T-helper 2 cell treated with Interferon-gamma antibody and Interleukin-4, amounts not matched to agents 100 ng/mL and 5 ng/mL, for 36 hours (primary cell): ENCODE results near the gene MDM2. TPM values are rescaled to one million over a fixed set of nuclear protein-coding genes. Genes with fewer than 3 reads are reported as not detected.
"Not testable (repeated sequence)": the region's sequence is repeated elsewhere in the genome, so short reads cannot be mapped to it uniquely, and the experiment has no call there.

ENCODE experiments used
- intact Hi-C: fragments of 100-400 bp; cut with micrococcal nuclease; formaldehyde crosslinking; loops from one replicate; pipeline ENCODE4 v1.15.1; 2023
- total RNA-seq: library from RNA; stranded (reverse); gene quantifications from 2 replicates; pipeline ENCODE4 v1.2.3, GENCODE V29; 2022

Gene MDM2
- total RNA-seq, 1 donor from 2014 or later = 213 TPM

DNA sequence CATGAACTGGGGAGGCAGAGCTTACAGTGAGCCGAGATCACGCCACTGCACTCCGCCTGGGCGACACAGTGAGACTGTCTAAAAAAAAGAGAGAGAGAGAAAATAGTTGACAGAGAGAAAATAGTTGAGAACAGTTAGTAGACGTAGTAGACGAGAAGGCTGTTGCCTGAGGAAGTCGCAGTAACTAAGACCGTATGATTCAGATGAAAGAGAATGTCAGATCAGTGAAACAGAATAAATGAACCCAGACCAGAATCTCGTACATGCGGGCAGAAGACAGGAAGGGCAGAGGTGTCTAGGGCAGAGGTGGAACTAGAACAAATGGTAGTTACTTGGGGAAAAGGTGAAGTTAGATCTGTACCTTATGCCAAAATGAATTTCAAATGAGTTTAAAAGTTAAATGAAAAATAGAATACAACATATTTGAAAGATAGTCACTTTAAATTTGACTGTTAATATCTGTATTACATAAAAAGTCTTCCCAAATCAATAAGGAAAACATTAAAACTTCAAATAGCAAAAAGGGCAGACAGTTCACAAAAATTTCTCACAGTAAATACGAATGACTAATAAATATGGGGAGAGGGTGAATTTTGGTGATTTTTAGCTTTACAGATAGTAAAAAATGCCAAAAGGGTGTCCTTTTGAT is 17.7 kb downstream of the MDM2 start:
- intact Hi-C loops = no loop called here

DNA sequence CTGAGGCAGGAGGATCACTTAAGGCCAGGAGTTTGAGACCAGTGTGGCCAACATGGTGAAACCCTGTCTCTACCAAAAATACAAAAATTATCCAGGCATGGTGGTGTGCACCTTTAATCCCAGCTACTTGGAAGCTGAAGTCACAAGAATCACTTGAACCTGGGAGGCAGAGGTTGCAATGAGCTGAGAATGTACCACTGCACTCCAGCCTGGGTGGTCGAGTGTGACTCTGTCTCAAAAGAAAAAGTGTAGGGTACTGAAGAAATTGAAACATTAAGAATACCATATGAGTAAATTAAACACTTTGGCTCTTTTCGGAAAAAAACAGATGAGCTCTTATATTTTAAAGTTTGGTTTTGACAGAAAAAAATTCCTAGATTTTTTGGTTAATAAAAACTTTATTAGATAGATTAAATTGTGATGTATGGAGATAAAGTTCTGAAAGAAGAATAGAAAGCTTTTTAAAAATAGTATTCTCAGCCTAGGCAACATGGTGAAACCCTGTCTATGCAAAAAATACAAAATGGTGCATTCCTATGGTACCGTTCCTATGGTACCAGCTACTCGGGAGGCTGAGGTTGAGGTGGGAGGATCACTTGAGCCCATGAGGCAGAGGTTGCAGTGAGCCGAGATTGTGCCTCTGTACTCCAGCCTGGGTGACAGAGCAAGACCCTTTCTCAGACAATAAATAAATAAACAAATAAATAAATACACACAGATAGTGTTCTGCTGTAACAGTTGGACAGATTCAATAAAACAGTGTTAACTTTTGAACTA is 20.1 kb downstream of the MDM2 start:
- intact Hi-C loops = no loop called here

DNA sequence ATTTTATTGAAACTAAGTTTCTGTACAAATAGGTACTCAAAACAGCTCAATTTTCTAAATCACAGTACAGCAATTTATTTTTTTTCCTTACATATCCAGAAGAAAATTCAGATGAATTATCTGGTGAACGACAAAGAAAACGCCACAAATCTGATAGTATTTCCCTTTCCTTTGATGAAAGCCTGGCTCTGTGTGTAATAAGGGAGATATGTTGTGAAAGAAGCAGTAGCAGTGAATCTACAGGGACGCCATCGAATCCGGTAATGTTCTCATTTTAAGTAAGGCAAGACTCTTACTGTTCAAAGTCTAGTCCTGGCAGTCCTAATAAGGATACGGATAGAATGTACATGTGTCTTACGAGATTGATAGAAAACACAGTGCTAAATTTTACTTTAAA is 20.7 kb downstream of the MDM2 start:
- intact Hi-C loops = no loop called here

DNA sequence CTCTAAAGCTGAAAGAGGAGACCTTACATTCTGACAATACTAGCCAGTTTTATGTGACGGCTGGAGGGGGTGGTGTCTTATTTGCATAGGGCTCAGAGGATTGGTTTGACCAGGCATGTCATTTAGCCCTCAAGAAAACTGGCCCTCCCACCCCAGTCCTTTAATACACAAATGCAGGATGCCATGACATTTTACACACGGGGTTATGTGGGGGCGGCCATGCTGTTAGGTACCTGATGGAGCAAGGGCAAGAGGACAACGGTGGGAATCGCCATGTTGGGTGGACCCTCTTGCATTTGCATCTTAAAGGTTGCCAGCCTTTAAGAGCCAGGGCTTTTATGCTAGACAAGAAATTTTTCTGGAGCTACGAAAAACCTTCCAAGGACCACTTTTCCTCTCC is 23.3 kb downstream of the MDM2 start:
- intact Hi-C loops = no loop called here

DNA sequence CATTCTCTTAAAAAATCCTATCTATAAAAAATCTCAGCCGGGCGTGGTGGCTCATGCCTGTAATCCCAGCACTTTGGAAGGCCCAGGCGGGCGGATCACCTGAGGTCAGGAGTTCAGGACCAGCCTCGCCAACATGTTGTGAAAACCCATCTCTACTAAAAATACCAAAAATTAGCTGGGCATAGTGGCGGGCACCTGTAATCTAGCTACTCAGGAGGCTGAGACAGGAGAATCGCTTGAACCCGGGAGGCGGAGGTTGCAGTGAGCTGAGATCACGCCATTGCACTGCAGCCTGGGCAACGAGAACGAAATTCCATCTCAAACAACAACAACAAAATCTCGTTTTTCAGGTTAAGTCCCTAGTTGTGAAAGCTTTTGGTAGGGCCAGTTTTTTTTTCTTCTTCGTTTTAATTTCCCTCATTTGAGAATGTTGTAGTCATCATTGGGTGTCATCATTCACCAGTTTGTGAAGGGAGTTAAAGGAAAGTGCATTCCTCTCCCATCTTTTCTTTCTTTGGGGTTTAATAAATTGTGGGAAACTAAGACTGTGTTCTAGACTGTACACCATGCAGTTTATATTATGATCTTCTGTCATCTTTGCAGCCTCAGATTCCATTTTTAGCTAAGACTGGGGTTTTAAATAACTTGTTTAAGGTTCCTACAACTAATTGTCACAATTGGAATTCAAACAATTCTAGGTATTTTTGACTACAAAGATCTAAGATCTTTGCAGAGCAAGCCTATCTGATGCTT is 23.9 kb downstream of the MDM2 start:
- intact Hi-C loops = loop anchor here (2.0 kb wide), 1 partner anchor 23 kb away; the partner anchor contains the start of gene MDM2

DNA sequence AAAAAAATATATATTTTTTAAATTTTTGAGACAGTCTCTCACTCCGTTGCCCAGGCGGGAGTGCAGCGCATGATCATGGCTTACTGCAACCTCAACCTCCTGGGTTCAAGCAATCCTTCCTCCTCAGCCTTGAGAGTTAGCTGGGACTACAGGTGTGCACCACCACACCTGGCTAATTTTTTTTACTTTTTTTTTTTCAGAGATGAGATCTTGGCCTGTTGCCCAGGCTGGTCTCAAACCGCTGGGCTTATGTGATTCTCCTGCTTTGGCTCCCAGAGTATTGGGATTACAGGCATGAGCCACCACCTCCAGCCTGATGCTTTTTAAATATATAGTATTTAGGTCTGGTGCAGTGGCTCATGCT is 24.5 kb downstream of the MDM2 start:
- intact Hi-C loops = loop anchor here (2.0 kb wide), 1 partner anchor 24 kb away; the partner anchor contains the start of gene MDM2

DNA sequence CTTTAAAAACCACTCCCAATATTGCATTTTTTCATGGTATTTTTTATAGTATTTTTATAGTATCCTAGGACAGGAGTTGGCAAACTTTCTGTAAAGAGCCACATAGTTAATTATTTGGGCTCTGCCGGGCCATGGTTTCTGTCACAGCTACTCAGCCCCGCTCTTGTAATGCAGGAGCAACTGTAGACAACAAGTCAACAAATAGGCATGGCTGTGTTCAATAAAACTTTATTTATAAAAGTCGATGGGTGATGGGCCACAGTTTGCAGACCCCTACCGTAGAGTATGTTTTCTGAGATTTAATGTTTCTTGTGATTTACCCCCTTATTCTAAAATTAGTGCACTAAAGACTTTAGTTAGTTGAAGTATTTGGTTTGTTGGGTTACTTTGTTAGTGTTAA is 25.5 kb downstream of the MDM2 start:
- intact Hi-C loops = loop anchor here (2.0 kb wide), 1 partner anchor 25 kb away; the partner anchor contains the start of gene MDM2

DNA sequence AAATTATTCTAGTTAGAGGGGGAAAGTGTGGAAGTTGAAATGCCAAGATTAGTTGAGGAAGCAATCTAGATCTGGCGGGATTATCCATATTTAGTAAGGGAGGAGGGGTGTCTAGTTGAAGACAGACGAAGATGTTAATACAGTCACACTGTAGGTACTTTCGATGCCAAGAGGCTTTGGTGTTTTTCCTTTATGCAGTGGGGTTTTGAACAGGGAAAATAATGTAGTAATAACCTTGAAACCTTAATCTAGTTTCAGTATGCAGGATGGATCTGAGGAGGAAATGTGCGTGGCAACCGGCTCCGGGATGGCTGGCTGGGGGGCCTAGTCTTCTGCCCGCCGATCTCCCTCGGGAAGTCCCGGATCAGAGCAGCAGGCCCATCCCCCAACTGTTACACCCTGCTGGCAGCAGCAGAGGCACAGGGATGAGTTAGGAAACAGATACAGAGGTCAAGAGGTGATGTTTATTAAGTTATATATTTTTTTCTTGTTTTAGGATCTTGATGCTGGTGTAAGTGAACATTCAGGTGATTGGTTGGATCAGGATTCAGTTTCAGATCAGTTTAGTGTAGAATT is 27.4 kb downstream of the MDM2 start:
- intact Hi-C loops = no loop called here

DNA sequence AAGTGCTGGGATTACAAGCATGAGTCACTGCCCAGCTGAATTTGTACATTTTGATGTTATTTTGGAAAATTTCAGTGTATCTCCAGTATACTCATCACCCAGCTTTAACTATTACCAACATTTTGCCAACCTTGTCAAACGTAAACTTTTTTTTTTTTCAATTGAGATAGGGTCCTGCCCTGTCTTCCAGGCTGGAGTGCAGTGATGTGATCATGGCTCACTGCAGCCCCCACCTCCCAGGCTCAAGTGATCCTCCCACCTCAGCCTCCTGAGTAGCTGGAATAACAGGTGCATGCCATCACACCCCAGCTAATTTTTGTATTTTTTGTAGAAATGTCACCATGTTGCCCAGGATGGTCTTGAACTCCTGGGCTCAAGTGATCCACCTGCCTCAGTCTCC is 29.2 kb downstream of the MDM2 start:
- intact Hi-C loops = no loop called here

DNA sequence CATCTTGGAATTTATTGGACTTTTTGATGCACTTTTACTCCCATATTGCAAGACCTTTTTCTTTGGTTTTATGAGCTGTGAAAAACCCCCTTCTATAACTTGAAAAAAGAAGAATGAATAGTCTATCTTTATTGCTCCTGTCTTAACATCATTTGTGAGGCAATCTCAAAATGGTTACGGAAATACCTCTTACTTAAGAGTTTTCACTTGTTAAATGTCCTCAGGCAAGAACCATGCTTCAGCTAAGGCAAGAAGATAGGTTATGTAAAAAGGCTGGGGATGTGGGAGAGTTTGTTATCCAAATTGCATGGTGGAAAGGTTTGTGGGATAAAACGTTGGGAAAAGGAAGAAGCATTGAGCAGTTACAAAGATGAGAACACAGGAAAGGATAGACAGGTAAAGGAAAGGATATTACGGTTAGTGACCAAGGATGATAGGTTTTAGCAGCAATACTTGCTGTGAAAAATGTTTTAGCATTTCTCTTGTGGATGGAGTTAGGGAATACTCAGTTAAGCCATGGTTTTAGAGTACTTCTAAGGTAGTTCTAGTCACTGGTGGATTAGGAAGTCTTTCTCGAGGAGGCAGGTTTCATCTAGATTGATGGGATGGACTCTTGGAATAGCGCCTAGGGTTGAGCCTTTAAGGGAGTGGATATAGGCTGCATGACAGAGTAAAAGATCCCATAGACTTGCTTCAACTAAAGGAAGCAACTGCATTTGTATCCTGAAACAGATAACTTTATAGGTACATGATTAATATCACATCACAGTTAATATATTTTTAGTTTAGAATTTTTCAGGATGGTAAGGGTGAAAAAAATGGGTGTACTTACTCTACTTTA is 30.3 kb downstream of the MDM2 start:
- intact Hi-C loops = no loop called here

DNA sequence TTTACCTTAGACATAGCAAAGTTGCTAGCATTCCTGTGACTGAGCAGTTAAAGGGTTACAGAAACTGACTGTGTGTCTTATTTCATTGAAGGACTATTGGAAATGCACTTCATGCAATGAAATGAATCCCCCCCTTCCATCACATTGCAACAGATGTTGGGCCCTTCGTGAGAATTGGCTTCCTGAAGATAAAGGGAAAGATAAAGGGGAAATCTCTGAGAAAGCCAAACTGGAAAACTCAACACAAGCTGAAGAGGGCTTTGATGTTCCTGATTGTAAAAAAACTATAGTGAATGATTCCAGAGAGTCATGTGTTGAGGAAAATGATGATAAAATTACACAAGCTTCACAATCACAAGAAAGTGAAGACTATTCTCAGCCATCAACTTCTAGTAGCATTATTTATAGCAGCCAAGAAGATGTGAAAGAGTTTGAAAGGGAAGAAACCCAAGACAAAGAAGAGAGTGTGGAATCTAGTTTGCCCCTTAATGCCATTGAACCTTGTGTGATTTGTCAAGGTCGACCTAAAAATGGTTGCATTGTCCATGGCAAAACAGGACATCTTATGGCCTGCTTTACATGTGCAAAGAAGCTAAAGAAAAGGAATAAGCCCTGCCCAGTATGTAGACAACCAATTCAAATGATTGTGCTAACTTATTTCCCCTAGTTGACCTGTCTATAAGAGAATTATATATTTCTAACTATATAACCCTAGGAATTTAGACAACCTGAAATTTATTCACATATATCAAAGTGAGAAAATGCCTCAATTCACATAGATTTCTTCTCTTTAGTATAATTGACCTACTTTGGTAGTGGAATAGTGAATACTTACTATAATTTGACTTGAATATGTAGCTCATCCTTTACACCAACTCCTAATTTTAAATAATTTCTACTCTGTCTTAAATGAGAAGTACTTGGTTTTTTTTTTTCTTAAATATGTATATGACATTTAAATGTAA is 31.5 kb downstream of the MDM2 start:
- intact Hi-C loops = no loop called here

DNA sequence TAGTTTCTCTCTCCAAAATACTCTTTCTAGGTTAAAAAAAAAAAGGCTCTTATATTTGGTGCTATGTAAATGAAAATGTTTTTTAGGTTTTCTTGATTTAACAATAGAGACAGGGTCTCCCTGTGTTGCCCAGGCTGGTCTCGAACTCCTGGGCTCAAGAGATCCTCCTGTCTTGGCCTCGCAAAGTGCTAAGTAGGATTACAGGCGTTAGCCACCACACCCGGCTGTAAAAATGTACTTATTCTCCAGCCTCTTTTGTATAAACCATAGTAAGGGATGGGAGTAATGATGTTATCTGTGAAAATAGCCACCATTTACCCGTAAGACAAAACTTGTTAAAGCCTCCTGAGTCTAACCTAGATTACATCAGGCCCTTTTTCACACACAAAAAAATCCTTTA is 33.2 kb downstream of the MDM2 start:
- intact Hi-C loops = not testable (repeated sequence)

DNA sequence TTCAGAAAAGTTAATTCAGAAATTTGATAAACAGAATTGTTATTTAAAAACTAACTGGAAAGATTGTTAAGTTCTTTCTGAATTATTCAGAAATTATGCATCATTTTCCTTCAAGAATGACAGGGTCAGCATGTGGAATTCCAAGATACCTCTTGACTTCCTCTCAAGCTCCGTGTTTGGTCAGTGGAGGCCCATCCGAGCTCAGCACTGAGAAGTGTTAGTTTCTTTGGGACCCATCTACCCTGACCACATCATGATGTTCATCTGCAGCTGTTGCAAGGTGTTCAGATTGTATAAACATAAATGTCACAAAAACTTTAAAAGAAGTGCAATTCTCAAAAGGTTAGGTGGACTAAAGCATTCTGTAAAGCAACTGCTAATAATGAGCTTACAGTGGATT is 33.7 kb downstream of the MDM2 start:
- intact Hi-C loops = no loop called here

DNA sequence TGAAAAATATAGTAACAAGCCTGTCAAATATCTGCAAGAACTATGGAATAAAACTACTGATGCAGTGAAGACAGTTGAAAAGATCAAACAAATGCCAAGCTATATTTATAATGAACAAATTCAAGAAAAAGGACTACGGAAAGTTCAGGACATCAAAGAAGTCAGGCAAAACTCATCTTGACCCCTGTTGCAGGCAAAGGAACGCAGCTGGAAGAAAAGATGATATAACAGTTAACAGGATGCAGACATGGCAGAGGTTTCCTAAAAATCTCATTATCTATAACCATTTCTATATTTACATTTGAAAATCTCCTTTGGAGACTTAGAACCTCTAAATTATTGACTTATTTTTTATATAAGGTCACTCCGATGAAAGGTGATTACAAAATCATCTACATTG is 34.1 kb downstream of the MDM2 start:
- intact Hi-C loops = no loop called here

DNA sequence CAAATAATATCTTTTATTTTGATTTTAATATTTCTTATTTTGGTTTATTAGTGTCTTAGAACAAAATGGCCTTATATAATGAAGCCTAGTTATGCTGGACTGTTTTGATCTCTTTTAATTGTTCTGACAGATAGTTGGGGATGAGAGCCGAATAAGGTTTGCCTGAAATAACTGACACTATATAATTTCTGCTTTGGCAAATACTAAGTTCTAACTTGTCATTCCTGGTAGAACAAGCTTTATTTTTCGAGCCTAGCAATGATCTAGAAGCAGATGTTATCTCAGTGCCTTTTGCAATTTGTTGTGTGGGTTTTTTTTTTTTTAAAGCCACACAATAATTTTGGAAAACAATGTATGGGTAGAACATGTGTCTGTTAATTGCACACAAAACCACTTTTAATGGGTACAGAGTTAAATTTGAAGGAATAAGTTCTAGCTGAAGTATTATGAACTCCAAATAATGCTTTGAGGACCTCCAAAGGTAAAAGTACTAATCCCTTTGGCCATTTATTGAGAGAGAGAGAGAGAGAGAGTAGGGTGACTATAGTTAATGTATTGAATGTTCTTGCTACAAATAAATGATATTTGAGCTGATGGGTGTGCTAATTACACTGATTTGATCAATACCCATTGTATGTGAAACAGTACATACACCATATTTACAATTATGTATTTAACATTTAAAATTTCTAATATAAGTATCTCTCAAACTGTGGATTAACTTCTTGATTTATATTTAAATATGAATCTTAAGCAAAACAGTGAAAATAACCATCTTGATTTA is 35.0 kb downstream of the MDM2 start:
- intact Hi-C loops = no loop called here

DNA sequence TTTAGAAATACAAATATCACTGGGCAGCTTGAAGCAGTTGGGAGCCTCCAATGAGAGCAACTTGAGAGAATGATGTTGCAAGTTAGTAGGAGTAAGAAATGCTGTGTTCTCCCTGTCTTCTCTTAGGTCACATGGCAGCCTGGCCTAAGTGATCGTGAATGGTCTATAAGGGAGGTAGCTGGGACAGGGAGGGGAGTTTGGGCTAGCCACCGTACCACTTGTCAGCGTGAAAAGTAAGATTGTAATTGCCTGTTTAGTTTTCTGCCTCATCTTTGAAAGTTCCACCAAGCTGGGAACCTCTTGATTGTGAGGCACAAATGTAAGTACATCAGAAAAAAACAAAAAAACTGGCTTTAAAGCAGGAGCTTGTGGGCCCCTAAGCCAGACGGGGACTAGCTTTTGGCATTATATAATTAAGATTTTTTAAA is 36.4 kb downstream of the MDM2 start:
- intact Hi-C loops = no loop called here

DNA sequence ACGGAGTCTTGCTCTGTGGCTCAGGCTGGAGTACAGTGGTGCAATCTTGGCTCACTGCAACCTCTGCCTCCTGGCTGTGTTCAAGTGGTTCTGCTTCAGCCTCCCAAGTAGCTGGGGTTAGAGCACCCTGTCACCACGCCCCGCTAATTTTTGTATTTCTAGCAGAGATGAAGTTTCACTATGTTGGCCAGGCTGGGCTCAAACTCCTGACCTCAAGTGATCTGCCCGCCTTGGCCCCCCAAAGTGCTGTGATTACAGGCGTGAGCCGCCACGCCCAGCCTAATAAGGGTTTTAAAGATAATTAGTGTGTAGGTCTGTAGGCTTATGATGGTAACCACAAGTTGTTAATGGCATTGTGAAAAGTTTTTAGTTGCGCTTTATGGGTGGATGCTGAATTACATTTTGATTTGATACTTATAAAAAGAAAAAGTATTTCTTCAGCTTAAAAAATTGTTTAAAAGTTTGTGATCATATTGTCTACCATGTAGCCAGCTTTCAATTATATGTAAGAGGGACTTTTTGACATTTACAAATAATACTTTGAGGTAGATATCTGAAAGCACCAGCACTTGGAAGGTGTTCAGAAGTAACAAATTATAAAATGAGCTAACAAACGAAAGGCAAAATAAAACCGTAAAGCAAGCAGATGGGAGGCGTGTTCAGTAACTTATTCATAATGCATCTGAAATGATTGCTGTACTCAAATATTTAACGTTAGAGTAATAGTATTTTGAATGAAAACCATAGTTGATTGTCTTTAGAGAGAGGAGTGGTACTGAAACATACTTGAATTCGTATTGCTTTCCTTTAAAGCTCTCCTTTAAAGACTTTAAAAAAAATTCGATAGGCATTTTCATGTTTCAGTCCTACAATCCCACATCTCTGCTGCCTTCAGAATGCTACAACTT is 37.1 kb downstream of the MDM2 start:
- intact Hi-C loops = no loop called here

DNA sequence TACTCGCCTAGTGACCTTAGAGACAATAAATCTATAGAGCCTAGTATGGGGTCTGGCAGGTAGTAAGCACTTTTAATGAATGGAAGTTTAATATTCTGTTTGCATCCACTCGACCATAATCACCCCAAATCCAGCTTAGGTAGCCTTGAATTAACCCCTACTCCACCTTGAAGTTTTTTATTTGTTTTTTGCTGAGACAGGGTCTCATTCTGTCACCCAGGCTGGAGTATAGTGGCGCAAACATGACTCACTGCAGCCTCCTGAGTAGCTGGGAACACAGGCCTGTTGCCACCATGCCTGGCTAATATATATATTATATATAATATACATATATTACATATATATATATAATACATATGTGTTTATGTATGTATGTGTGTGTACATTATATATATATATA is 38.8 kb downstream of the MDM2 start:
- intact Hi-C loops = no loop called here
